ENCODE results near the gene ERLIN1.

The ERLIN1 gene

GRCh38 chr10:100185364-100186252 lies at the start of gene ERLIN1:
TSS of gene ERLIN1 (minus strand) at chr10:100186029. CDS start at chr10:100185626, 403 bp downstream.
- peak; percentile 79 to 92 (median 85) for DNase-seq

- DNase-seq, result no peak
Measured at GRCh38 chr10:100232101-100232500, 46.3 kb upstream of the ERLIN1 start.

- no peak for DNase-seq
Measured at GRCh38 chr10:100229819-100230422, 44.1 kb upstream of the ERLIN1 start.

- DNase-seq, result no peak
Measured at GRCh38 chr10:100223879-100224278, 38.0 kb upstream of the ERLIN1 start.

- no peak for DNase-seq
Measured at GRCh38 chr10:100222529-100222928, 36.7 kb upstream of the ERLIN1 start.

- DNase-seq, result no peak
Measured at GRCh38 chr10:100216006-100216405, 30.2 kb upstream of the ERLIN1 start.

- DNase-seq, result no peak
Measured at GRCh38 chr10:100209303-100209702, 23.5 kb upstream of the ERLIN1 start.

GRCh38 chr10:100208276-100208675 lies 22.4 kb upstream of the ERLIN1 start:
- DNase-seq, result no peak

- no peak for DNase-seq
Measured at GRCh38 chr10:100204370-100204769, 18.5 kb upstream of the ERLIN1 start.

- no peak for DNase-seq
Measured at GRCh38 chr10:100201549-100201948, 15.7 kb upstream of the ERLIN1 start.

- DNase-seq, result no peak
Measured at GRCh38 chr10:100194711-100195110, 8.9 kb upstream of the ERLIN1 start.

GRCh38 chr10:100192350-100192749 lies 6.5 kb upstream of the ERLIN1 start:
- DNase-seq, result no peak

GRCh38 chr10:100186253-100187212 lies 704 bp upstream of the ERLIN1 start:
- DNase-seq, result peak in 2 of 4 experiments; percentile 1 to 2

- no peak for DNase-seq
Measured at GRCh38 chr10:100184840-100185239, 989 bp downstream of the ERLIN1 start.

GRCh38 chr10:100184426-100184825 lies 1.4 kb downstream of the ERLIN1 start:
- DNase-seq, result no peak

GRCh38 chr10:100183481-100183880 lies 2.3 kb downstream of the ERLIN1 start:
- DNase-seq, result no peak

GRCh38 chr10:100182908-100183307 lies 2.9 kb downstream of the ERLIN1 start:
- DNase-seq, result no peak

- no peak for DNase-seq
Measured at GRCh38 chr10:100182281-100182680, 3.5 kb downstream of the ERLIN1 start.

- DNase-seq, result no peak
Measured at GRCh38 chr10:100175875-100176274, 10.0 kb downstream of the ERLIN1 start.

GRCh38 chr10:100174699-100175677 lies 10.8 kb downstream of the ERLIN1 start:
- no peak for DNase-seq

GRCh38 chr10:100173035-100173434 lies 12.8 kb downstream of the ERLIN1 start:
- no peak for DNase-seq

- DNase-seq, result no peak
Measured at GRCh38 chr10:100172349-100172748, 13.5 kb downstream of the ERLIN1 start.

Measured in activated naive CD4-positive, alpha-beta T cell (primary cell).